HG03135 (cell line): ENCODE data around the gene GRIK1.

Experiments
- ATAC-seq: cut with Tn5 transposase; IDR thresholded peaks from one replicate; pipeline ENCODE4 v1.9.1; 2021; ENCODE audit warnings: mild to moderate bottlenecking, moderate library complexity; ENCODE audit not compliant: unreplicated experiment

Gene GRIK1

DNA sequence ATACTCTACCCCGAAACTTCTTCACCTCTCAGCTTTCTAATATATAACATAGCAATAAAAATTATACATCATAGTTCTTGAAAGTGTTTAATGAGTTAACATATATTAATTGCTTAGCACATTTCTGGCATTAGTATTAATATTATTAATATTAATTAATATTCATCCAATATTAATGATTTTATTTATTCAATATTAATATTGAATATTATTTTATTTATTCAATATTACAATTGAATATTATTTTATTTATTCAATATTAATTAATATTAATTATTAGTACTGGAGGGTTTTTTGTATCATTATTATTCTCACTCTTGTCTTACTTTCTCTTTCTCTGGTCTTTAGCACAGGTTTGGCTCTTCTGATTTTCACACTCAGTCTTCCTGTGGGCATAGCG lies 105.2 kb downstream of the GRIK1 start:
- ATAC-seq, result no peak

DNA sequence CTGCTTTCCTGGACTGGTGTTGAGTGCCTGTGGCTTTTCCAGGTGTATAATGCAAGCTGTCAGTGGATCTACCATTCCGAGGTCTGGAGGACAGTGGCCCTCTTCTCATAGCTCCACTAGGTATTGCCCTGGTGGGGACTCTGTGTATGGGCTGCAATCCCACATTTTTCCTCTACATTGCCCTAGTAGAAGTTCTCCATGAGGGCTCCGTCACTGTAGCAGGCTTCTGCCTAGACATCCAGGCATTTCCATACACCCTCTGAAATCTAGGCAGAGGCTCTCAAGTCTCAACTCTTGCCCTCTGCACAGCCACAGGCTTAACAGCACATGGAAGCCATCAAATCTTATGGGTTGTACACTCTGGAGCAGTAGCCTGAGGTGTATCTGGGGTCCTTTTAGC lies 107.6 kb downstream of the GRIK1 start:
- ATAC-seq, result no peak

DNA sequence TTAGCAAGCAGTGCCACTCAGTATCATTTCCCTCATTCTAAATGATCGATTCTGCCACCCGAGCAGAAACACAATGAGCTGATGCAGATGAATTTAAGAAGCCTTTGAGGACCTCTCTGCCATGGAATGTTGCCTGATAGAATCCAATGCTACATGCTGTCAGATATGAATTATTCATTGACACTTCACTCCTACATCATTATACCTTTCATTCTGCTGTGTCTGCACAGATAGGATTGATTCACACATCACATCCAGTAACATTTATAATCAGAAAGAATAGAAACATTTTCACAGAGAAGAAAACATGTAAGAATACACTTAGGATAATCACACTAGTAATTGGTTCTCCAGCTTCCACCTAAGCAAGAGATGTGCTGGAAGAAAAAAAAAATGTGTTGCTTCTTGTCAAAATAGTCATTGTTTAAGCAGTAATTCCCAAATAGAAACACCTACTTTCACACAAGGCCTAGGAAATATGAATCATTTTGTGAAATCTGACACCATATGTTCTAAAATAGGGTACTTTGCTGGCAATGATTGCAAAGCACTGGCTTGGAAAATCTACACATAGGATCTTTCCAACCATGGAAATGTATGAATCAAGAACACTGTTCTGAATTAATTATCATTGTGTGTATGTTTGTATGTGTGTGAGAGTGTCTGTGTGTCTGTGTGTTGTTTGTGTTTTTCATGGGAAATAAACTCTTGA lies 110.1 kb downstream of the GRIK1 start:
- ATAC-seq, result no peak

DNA sequence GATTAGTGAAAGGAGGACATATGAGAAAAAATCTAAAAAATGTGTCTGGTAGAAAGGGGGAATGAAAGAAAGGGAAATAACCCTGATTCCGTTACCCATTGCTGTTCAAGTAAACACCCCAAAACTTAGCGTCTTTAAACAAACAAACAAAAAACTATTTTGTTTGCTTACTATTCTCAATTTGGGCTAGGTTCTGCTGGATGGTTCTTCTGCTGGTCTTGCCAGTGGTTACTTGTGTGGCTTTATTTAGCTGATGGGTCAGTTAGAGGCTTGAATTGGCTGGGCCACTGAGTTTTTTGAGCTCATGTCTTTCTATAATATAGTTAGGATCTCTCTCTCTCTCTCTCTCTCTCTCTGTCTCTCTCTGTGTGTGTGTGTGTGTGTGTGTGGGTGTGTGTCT lies 112.1 kb downstream of the GRIK1 start:
- ATAC-seq, result no peak

DNA sequence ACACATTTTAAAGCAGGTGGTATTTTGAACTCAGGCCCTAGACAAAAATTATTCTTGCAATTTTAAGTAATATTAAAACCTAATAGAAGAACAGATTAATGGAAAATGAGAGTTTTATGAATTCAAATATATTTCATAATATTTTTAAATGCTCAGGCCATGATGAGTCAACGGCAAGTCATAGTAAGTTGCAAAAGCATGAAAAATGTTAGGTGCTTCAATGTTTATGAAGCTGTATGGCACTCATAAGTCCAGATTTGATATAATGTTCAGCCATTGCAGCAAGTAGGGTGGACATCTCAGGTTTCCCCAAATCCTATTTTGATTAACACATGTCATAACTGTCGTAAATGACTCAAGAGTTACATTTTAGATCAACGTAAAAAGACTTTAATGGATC lies 112.6 kb downstream of the GRIK1 start:
- ATAC-seq, result no peak

DNA sequence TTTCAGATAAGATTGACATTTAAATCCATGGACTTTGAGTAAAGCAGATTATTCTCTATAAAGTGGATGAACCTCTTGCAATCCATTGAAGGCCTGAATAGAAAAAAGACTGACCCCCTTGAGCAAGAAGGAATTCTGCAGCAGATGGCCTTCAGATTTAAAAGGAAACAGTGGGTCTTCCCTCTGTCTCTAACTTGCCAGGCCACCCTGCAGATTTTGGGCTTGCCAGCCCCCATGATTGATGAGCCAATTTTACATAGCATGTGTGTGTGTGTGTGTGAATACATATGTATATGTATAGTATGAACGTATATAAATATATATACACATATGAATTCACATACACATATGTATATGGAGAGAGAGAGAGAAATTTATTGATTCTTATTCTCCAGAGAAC lies 113.4 kb downstream of the GRIK1 start:
- ATAC-seq, result no peak

DNA sequence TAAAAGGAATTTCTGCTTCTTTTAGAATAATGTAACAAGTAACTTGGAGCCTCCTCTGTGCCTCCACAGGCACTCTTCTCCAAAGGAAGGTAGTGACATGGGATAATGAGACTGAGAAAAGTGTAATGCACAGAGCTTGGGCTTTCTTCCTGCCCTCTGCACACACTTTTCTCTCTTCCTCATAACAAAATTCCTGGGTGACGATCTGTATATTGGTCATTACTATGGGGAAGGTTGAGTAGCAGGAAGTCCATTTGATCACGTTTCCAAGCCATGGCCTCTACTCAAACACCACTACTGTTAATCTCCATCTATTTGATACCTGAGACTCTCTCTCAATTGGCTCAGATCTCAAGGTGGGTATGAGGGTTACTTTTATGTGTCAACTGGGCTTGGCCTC lies 113.9 kb downstream of the GRIK1 start:
- no peak for ATAC-seq

DNA sequence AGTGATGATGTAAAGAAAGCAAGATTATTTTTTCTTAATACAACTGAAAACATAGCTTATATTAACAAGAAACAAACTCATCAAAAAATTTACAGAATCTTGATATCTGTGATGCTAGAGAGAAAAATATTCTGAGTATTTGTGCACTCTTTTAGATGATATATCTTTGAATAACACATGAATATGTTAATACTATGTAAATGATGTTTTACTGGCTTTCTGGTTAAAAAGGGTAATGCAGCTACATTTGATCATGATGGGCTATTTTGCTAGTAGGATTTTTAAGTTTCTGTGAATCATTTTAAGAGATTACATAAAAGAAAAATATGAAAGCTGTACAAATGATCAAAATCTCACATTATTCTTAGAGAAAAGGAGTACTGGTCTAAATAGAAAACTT lies 114.5 kb downstream of the GRIK1 start:
- ATAC-seq, result no peak

DNA sequence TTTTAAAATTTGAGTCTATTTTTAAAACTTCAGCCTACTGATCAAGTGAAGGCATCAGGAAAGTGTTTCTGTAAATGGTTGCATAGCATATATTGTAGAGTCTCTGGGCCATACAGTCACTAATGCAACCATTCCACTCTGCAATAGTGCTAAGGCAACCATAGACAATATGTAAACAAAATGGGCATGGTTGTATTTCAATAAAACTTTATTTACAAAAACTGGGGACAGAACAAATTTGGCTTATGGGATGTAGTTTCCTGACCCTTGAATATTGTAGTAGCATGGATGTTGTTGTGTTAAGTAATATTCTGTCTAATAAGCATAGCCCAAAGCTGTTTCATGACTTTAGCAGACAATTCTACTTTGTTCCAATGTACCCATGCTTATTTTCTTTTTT lies 117.7 kb downstream of the GRIK1 start:
- no peak for ATAC-seq

DNA sequence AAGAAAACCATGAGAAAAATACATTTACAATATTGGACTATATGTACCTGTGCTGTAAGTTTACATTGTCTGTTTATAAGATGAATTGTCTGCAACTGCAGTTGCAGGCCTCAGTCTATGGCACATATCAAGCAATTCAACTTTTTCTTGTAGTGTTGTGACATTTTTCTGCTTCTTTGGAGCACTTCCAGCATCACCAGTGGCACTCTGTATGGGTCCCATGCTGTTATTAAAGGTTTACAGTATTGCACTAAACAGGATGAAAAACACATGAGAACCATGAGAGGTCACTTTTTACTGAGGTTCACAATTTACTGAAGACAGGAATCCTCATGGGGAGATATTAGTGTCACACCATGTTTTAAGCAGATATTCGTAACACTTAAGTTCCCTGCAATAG lies 118.6 kb downstream of the GRIK1 start:
- ATAC-seq, result no peak

DNA sequence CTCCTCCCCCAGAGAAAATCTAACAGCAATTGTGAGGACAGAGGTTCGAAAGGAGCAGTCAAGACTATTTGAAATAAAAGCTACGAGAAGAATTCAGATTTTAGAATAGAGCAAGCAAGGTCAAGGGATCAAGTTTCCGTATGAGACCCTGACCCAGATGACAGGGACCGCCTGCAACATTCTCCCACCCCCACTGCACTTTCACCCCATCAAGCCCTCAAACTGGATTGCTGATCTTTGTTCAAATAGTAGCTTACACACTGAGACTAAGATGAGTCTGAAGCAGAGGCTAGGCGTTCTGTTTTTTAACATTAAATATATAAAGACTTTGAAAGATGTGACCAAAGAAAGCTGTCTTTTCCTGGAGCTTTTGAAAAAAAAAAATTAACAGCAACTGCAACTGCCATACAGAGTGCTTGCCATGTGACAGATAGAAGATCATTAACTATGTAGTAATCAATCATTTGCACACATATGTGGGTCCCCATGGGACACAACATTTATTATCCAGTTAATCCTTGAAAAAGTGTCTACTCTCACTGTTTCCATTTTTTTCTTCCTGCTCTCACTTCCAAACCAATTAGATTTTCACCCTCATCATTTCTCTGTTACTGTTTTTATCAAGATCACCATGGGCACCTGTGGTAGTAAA lies 120.0 kb downstream of the GRIK1 start:
- ATAC-seq, result no peak

DNA sequence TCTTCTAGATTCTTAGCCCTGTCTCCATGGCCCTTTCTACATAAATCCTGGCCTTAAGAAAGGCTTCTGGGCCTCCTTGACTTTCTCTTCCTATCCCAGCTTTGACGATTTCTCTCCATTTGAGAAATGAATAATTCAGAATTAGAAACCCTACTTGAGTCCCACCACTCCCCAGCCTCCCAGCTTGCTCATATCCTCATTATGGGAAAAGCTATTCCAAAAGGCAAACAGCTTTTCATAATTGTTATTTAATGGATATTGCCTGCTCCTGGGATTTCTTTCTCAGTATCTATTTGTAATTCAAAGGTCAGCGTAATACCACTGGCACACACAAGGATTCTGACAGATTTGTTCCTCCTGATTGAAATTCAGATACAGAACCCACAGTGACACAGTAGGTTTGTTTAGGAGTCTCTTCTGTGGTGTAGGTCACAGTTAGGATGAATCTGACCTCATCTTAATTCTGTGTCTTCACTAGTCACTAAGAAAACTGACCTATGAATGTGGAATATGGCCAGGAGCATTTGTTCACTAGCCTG lies 121.3 kb downstream of the GRIK1 start:
- no peak for ATAC-seq

DNA sequence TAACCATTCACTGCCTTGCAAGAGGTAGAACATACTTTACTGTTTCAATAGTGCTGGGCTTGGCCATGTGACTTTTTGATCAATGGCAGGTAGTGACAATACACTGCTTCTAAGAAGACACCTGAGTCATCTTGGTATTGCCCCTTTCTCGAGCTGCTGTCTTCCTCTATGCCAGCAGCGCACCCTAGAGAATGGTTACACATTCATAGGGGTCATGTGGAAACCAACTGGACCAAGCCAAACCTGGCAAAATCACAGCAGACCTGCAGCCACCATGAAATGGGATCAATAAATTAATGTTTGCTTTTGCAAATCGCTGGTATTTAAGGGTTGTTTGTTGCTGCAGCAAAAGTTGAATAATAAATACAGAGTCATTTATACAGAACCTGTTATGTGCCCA lies 122.3 kb downstream of the GRIK1 start:
- ATAC-seq, result no peak

DNA sequence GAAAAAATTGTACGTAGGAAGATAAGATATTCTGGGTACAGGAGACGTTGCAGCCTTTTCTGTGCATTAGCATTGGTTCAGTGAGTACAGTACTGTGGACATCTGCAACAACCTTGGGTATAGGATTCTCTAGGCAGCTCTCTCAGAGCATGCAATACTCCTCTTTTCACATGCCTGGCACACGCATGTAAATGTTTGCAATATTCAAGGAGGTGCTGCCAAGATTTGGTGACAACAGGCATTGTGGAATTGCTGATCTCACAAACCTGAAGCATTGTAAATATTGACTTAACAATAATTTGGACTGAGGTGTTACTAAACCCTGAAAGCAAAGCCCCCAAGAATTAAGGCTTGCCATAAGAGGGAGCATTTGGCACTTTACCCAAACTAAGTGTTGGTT lies 126.8 kb downstream of the GRIK1 start:
- no peak for ATAC-seq

DNA sequence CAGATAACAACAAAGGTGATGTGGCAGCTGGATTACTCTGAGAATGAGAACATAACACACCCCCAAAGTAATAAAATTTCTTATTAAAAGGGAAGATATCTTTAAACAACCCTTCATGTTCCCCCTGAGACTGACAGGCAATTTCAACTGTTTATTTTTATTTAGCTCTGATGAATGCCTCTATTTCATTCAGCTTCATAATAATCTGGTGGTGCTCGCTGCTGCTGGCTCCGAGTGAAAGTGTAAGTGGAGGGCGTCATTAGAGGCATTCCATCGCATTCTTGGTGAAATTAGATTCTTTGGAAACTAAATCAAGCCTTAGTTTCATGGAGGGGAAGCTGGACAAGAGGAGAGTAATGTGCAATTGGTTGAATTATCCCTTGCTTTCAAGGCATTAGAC lies 128.9 kb downstream of the GRIK1 start:
- ATAC-seq, result no peak

DNA sequence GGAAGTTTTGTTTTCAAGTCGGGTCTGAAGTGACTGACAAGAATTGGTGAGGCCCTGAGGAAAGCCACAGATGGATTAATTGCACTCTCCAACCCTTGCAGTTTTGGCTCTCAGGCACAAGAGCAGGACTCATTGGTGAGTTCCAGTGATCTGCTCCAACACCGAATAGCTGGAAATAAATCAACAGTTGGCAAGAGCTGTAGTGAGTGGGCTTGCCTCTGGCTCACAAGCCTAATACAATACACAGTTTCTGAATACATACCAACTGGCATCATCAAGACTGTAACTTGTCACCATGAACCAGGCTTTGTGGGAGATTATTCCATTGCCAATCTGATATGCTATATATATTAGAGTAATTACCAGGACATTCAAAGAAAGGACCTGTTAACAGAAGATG lies 131.6 kb downstream of the GRIK1 start:
- no peak for ATAC-seq

DNA sequence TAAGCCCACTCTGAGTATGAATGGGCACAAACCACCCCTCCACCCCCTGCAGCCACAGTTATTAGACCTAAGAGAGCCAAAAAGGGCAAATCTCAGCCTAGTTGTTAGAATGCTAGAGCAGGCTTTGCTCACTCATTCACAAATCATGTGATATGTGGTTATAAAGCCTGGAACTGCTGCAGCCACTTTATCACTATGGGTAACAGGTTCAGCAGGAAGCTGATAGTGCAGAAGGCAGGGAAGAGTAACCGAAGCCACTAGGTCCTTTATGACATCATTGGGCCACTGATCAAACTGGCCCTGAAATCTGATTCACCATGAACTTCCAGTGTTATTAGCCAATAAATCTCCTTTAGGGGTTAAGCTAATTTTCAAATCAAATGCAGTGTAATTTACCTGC lies 134.7 kb downstream of the GRIK1 start:
- ATAC-seq, result no peak

DNA sequence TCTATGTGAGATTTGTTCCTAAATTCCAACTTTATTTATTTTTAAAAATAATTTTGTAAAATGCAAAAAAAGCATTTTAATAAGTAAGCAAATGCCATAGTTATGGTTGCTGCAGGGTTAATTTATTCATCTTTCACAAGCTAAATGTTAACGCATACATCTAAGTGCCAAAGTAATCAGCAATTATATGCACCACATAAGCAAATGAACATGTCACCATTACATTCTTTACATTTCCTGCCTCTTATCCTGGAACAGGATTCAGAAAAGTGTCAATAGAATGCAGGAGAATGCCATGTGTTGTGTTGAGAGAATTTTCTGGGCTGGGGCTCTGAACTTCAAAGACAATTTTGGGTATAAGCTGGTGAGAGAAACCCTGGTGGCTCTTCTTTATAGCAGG lies 136.6 kb downstream of the GRIK1 start:
- no peak for ATAC-seq

DNA sequence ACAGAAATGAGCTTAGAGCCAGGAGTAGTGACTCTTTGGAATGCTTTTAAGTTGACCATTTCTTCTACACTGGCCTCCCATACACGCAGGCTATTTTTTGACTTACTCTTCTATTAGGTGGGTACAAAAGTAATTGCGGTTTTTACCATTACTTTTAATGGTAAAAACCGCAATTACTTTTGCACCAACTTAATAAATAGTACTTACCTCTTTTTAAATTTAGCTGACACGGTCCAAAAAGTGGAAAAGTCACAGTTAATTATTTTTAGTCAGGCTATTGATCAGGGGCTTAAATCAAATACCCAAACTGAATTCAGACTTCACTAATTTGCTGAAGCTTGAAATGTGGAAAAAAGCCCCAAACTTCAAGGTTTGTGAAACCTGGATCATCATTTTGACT lies 138.7 kb downstream of the GRIK1 start:
- ATAC-seq, result no peak

DNA sequence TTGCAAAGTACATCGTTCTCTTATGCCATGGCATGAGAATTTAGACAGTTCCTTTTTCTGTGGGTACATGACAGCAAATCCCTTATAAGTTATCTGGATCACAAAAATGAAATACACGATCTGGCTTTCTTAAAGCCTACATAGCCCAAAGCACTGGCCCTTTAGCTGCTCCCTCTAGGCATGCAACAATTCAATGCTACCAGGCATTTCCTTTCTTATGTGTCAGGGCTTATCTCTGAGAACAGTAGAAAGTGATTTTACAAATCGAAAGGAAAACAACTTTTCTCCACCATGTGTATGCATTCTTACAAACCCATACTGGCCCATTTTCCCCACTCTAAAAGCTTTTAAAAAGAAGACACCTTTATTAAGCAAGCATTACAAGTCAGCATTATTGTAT lies 139.7 kb downstream of the GRIK1 start:
- ATAC-seq, result no peak

DNA sequence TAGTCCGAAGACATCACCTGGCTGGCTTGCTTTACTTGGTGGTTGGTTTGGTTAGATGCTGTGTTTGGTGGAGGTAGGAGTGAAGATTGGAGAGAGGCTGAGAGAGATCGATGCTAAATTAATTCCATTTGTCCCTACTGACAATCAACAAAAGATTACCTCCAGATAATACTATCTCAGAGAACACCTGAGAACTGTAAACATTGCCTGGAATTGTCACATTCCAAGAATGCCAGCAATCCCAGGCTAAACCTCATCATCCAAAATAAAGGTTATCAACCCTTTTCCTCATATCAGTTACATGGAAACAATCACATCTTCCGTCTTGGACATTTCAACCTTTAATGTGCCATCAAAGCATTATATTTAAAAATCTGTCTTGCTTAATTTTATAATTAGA lies 141.0 kb downstream of the GRIK1 start:
- no peak for ATAC-seq

DNA sequence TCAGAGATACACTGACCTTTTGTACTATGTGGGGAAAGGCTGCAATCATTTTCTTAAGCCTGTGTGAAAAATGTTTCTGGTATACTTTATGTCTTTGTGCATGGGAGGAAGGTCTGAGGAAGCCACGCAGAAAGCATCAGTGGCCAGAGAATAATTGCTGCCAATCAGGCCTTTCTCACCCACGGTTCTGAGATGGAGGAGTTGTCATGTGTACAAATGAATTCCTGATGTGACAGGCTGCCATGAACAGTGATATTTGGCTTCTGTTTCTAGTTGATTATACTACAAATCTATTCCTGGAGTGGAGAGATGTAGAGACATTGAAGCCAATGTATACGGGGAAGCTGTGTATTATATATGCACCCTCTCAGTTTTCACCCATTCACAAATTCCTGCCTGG lies 142.6 kb downstream of the GRIK1 start:
- ATAC-seq, result no peak

DNA sequence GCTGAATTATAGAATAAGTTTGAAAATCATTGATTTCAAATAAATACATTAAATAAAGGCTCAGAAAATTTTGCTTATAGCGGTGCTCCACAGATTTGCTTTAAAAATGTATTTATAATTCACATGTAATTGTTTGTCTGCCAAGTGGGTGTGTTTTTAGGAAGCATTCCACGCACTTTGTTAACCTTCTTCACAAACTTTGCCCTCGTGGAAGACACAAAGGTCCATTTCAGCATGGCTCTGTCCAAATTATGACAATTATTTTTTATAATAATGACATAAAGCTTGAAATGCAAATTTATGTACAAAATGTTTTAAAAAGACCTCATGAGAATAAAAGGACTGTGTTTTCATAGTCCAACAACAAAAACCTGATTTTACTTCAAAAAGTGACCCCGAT lies 146.1 kb downstream of the GRIK1 start:
- no peak for ATAC-seq
